OCI-LY7 (cell line): ENCODE data around the gene CEP19. TPM values are rescaled to one million over a fixed set of nuclear protein-coding genes. Genes with fewer than 3 reads are reported as not detected.

Experiments used
- BruUV-seq: library from RNA; stranded (reverse); fragments of 400-500 nt; replicated peaks from 2 replicates; lab custom pipeline; 2021; lab: Mats Ljungman, UMichigan
- CTCF ChIA-PET: fragments of 300-600 bp; sonication (Branson Sonifier 250); formaldehyde crosslinking; loops from one replicate; lab custom pipeline; 2022; ENCODE audit warnings: antibody characterized with exemption; ENCODE audit not compliant: unreplicated experiment; lab: Charles Lee
- POLR2A ChIA-PET: fragments of 300-600 bp; sonication (Branson Sonifier 250); formaldehyde crosslinking; loops from one replicate; lab custom pipeline; 2022; ENCODE audit warnings: antibody characterized with exemption; lab: Charles Lee
- DNase-seq: peaks from one replicate; pipeline ENCODE4 v3.0.0-alpha.2; 2015; ENCODE audit warnings: low spot score
- H2AFZ ChIP-seq: fragments of 200-600 bp; sonication (generic), shearing (Covaris generic); 2 replicates; pipeline ENCODE4 v1.6.1; 2014; ENCODE audit warnings: mild to moderate bottlenecking, antibody characterized with exemption, low read length, moderate library complexity
- H3K27ac ChIP-seq: fragments of 200-600 bp; sonication (generic); 2 replicates; pipeline ENCODE4 v1.5.1; 2014; ENCODE audit warnings: mixed run types, low read depth, mild to moderate bottlenecking, moderate library complexity, low read length, inconsistent platforms; ENCODE audit not compliant: poor library complexity, severe bottlenecking
- H3K36me3 ChIP-seq: fragments of 200-600 bp; sonication (generic); 2 replicates; pipeline ENCODE4 v1.6.1; 2014; ENCODE audit warnings: mild to moderate bottlenecking, antibody characterized with exemption, low read length, moderate library complexity, mixed read lengths; ENCODE audit not compliant: insufficient read depth
- H3K4me1 ChIP-seq: fragments of 200-600 bp; sonication (generic); 2 replicates; pipeline ENCODE4 v1.5.1; 2014; ENCODE audit warnings: mild to moderate bottlenecking, low read length; ENCODE audit not compliant: insufficient read depth, poor library complexity, severe bottlenecking
- H3K4me2 ChIP-seq: fragments of 200-600 bp; sonication (generic); 2 replicates; pipeline ENCODE4 v1.6.1; 2014; ENCODE audit warnings: mild to moderate bottlenecking, low read length
- H3K4me3 ChIP-seq: fragments of 200-600 bp; sonication (generic); 2 replicates; pipeline ENCODE4 v1.5.1; 2014; ENCODE audit warnings: mild to moderate bottlenecking, low read depth, low read length; ENCODE audit not compliant: poor library complexity, severe bottlenecking
- H3K79me2 ChIP-seq: fragments of 200-600 bp; sonication (generic); 2 replicates; pipeline ENCODE4 v1.6.1; 2016; ENCODE audit warnings: low read depth, mild to moderate bottlenecking, low read length, moderate library complexity, mixed read lengths; ENCODE audit not compliant: insufficient read depth
- H3K9me2 ChIP-seq: fragments of 200-600 bp; sonication (generic); 2 replicates; pipeline ENCODE4 v1.6.1; 2016; ENCODE audit warnings: mild to moderate bottlenecking, low read length, mixed read lengths; ENCODE audit not compliant: insufficient read depth
- H3K9me3 ChIP-seq: fragments of 200-600 bp; sonication (generic); 2 replicates; pipeline ENCODE4 v1.6.1; 2014; ENCODE audit warnings: mild to moderate bottlenecking, mixed run types, low read length, mixed read lengths
- H4K20me1 ChIP-seq: fragments of 200-600 bp; sonication (generic); 2 replicates; pipeline ENCODE4 v1.6.1; 2014; ENCODE audit warnings: mild to moderate bottlenecking, antibody characterized with exemption, low read length, moderate library complexity, mixed read lengths; ENCODE audit not compliant: insufficient read depth
- EZH2phosphoT487 ChIP-seq: fragments of 200-600 bp; sonication (generic); IDR thresholded peaks from 2 replicates; pipeline ENCODE4 v1.6.1; 2018; ENCODE audit warnings: low read depth, borderline replicate concordance, mild to moderate bottlenecking, mixed run types, antibody characterized with exemption, low read length, moderate library complexity, mixed read lengths
- intact Hi-C: fragments of 100-400 bp; cut with micrococcal nuclease; formaldehyde crosslinking; loops from one replicate; pipeline ENCODE4 v1.10.0; 2022; ENCODE audit not compliant: unreplicated experiment
- total RNA-seq, 2 experiments: library from RNA; depleted of rRNA in 1 of 2; stranded (reverse); fragments of >200 nt in 1 of 2; shearing (Covaris generic) in 1 of 2; gene quantifications; 2 replicates each; pipeline ENCODE4 v1.2.3, GENCODE V29; 2014 to 2022
- TF ChIP-seq, protein P1 (sequence below): fragments of 200-600 bp; sonication (generic); conservative IDR thresholded peaks from 2 replicates; pipeline ENCODE4 v1.5.1; 2014; ENCODE audit warnings: mild to moderate bottlenecking, antibody characterized with exemption, low read length, moderate library complexity, mixed read lengths

The CEP19 gene
- total RNA-seq, 2 experiments from 2014 or later: 3.3 to 5.7 TPM

- no TSS peak for BruUV-seq
- H3K4me3 ChIP-seq: no peak overlapping the region
- H3K79me2 ChIP-seq: no peaks in the 10 kb centered on the region
- H3K9me2 ChIP-seq: no peaks in the 10 kb centered on the region
- H3K4me2 ChIP-seq: no peak overlapping the region
- POLR2A ChIA-PET: interaction anchor here (0.7 kb wide), 1 partner anchor 156 kb away, joined by 3 read pairs; no protein-coding TSS in a partner anchor
- H3K27ac ChIP-seq: no peak overlapping the region
- H3K4me1 ChIP-seq: no peaks in the 10 kb centered on the region
- CTCF ChIA-PET: no interaction called here
- intact Hi-C loops: no loop called here
- H3K9me3 ChIP-seq: no peaks in the 10 kb centered on the region
- no peak for DNase-seq
- H2AFZ ChIP-seq: no peak overlapping the region
- H4K20me1 ChIP-seq: no peaks in the 10 kb centered on the region
- TF ChIP-seq, protein P1, sequence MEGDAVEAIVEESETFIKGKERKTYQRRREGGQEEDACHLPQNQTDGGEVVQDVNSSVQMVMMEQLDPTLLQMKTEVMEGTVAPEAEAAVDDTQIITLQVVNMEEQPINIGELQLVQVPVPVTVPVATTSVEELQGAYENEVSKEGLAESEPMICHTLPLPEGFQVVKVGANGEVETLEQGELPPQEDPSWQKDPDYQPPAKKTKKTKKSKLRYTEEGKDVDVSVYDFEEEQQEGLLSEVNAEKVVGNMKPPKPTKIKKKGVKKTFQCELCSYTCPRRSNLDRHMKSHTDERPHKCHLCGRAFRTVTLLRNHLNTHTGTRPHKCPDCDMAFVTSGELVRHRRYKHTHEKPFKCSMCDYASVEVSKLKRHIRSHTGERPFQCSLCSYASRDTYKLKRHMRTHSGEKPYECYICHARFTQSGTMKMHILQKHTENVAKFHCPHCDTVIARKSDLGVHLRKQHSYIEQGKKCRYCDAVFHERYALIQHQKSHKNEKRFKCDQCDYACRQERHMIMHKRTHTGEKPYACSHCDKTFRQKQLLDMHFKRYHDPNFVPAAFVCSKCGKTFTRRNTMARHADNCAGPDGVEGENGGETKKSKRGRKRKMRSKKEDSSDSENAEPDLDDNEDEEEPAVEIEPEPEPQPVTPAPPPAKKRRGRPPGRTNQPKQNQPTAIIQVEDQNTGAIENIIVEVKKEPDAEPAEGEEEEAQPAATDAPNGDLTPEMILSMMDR: no peak
- no peak for TF ChIP-seq EZH2phosphoT487
- no peaks in the 10 kb centered on the region for H3K36me3 ChIP-seq
Observed at GRCh38 chr3:196662711-196663571, 49.1 kb downstream of the CEP19 start.

GRCh38 chr3:196662033-196662432, 50.0 kb downstream of the CEP19 start:
- Histone ChIP-seq H4K20me1 (no peaks in the 10 kb centered on the region), H3K79me2 (no peaks in the 10 kb centered on the region), H3K9me3 (no peaks in the 10 kb centered on the region), H3K36me3 (no peaks in the 10 kb centered on the region), H3K27ac (no peak overlapping the region), H3K4me1 (no peaks in the 10 kb centered on the region), H3K4me3 (no peak overlapping the region), H3K9me2 (no peaks in the 10 kb centered on the region), H3K4me2 (no peak overlapping the region), H2AFZ (no peak overlapping the region)
- no peak for TF ChIP-seq EZH2phosphoT487
- TF ChIP-seq, protein P1: no peak
- no peak for DNase-seq
- intact Hi-C loops: no loop called here
- CTCF ChIA-PET: no interaction called here
- POLR2A ChIA-PET: interaction anchor here (0.7 kb wide), 2 partner anchors 155 to 436 kb away, joined by 3 read pairs; no protein-coding TSS in a partner anchor
- no TSS peak for BruUV-seq

DNA sequence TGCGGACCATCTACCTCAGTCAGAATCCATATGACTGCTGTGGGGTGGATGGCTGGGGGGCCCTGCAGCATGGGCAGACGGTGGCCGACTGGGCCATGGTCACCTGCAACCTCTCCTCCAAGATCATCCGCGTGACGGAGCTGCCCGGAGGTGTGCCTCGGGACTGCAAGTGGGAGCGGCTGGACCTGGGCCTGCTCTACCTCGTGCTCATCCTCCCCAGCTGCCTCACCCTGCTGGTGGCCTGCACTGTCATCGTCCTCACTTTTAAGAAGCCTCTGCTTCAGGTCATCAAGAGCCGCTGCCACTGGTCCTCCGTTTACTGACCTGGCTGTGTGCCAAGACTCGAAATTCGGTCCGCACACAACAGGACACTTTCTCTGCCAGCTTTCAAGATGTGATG, 50.6 kb downstream of the CEP19 start:
- no peak for DNase-seq
- no peak overlapping the region for H3K4me3 ChIP-seq
- no peaks in the 10 kb centered on the region for H3K9me2 ChIP-seq
- ChIA-PET CTCF (no interaction called here), POLR2A (interaction anchor here (0.7 kb wide), 1 partner anchor 437 kb away, joined by 3 read pairs; no protein-coding TSS in a partner anchor)
- H3K79me2 ChIP-seq: no peaks in the 10 kb centered on the region
- H3K36me3 ChIP-seq: no peaks in the 10 kb centered on the region
- H3K4me2 ChIP-seq: no peak overlapping the region
- H3K27ac ChIP-seq: no peak overlapping the region
- intact Hi-C loops: no loop called here
- H3K4me1 ChIP-seq: no peaks in the 10 kb centered on the region
- no peak for TF ChIP-seq EZH2phosphoT487
- TF ChIP-seq, protein P1: no peak
- H4K20me1 ChIP-seq: no peaks in the 10 kb centered on the region
- BruUV-seq: no TSS peak
- H3K9me3 ChIP-seq: no peaks in the 10 kb centered on the region
- no peak overlapping the region for H2AFZ ChIP-seq
